ENCODE measurements around the gene DENND1A.

The DENND1A gene

GRCh38 chr9:123567013-123567412, 362.9 kb downstream of the DENND1A start:
- Histone ChIP-seq H3K9me2 (replicated peaks; ENCODE audit: insufficient read depth, low read length) (no peaks in the 10 kb centered on the region), H3K9me3 (ENCODE audit: insufficient read depth, low read length) (no peaks in the 10 kb centered on the region), H3F3A (ENCODE audit: insufficient read depth) (no peaks in the 10 kb centered on the region), H3K9ac (ENCODE audit: low read length) (no peak overlapping the region), H3K4me3 (ENCODE audit: insufficient read depth, low read length, poor library complexity, severe bottlenecking) (no peak overlapping the region), H3K4me2 (ENCODE audit: low read depth, low read length, poor library complexity, severe bottlenecking) (no peak overlapping the region), H3K27me3 (ENCODE audit: low read length) (no peaks in the 10 kb centered on the region), H3K79me2 (ENCODE audit: insufficient read depth, low read length) (no peaks in the 10 kb centered on the region), H2AFZ (ENCODE audit: low read depth, low read length, severe bottlenecking) (no peak overlapping the region), H3K36me3 (ENCODE audit: low read length) (no peaks in the 10 kb centered on the region), H4K20me1 (ENCODE audit: low read depth, low read length) (no peaks in the 10 kb centered on the region), H3K27ac (ENCODE audit: low read depth, low read length) (no peak overlapping the region)
- no peak for TF ChIP-seq CTCF (IDR thresholded peaks at IDR 0.05; ENCODE audit: insufficient read depth, low read length, poor library complexity, severe bottlenecking)
- TF ChIP-seq EZH2phosphoT487 (conservative IDR thresholded peaks at IDR 0.05; ENCODE audit: low read length): no peak

DNA sequence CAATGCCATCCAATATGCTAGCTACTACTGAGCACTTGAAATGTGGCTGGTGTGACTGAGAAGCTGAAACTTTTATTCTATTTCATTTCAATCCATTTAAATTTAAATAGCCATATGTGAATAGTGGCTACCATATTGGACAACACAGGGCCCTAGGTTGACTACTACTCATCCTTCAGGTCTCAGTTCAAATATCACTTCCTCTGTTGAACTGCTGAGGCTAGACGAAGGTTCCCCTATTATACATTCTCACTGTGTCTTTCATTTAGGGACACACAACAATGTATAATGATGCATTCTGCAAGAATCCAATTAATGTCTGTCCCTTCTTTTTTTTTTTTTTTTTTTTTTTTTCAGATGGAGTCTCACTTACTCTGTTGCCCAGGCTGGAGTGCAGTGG, 365.3 kb downstream of the DENND1A start:
- H3K79me2 ChIP-seq (ENCODE audit: insufficient read depth, low read length): no peaks in the 10 kb centered on the region
- H3K9me2 ChIP-seq (replicated peaks; ENCODE audit: insufficient read depth, low read length): no peaks in the 10 kb centered on the region
- H3K36me3 ChIP-seq (ENCODE audit: low read length): no peaks in the 10 kb centered on the region
- no peaks in the 10 kb centered on the region for H3F3A ChIP-seq (ENCODE audit: insufficient read depth)
- H4K20me1 ChIP-seq (ENCODE audit: low read depth, low read length): no peaks in the 10 kb centered on the region
- no peak overlapping the region for H3K27ac ChIP-seq (ENCODE audit: low read depth, low read length)
- no peaks in the 10 kb centered on the region for H3K27me3 ChIP-seq (ENCODE audit: low read length)
- H3K4me3 ChIP-seq (ENCODE audit: insufficient read depth, low read length, poor library complexity, severe bottlenecking): no peak overlapping the region
- no peak overlapping the region for H2AFZ ChIP-seq (ENCODE audit: low read depth, low read length, severe bottlenecking)
- no peak overlapping the region for H3K4me2 ChIP-seq (ENCODE audit: low read depth, low read length, poor library complexity, severe bottlenecking)
- H3K9ac ChIP-seq (ENCODE audit: low read length): no peak overlapping the region
- TF ChIP-seq CTCF (IDR thresholded peaks at IDR 0.05; ENCODE audit: insufficient read depth, low read length, poor library complexity, severe bottlenecking) (no peak), EZH2phosphoT487 (conservative IDR thresholded peaks at IDR 0.05; ENCODE audit: low read length) (no peak)
- no peaks in the 10 kb centered on the region for H3K9me3 ChIP-seq (ENCODE audit: insufficient read depth, low read length)

DNA sequence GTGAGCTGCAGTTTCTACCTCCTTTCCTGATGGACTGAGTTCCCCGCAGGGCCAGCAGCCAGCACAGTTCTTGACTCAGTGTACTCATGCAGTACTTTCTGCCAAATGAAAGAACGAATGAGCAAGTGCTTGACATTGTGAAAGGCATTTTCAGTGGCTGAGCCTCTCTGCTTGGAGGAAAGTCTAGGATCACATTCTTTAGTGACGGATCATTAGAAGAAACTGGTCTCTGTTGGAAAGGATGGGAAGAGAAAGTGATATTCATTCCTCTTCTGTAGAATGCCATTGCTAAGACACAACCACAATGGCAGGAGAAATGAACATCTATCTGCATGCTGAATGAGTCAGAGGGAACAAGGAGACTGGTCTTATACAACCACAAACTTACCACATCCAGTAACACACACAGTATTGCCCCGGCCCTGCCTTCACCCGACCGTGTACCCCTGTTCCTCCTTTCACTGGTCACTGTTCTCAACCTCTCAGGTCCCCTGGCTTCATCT, 367.0 kb downstream of the DENND1A start:
- H3F3A ChIP-seq (ENCODE audit: insufficient read depth): no peaks in the 10 kb centered on the region
- H3K27me3 ChIP-seq (ENCODE audit: low read length): no peaks in the 10 kb centered on the region
- no peaks in the 10 kb centered on the region for H3K36me3 ChIP-seq (ENCODE audit: low read length)
- no peaks in the 10 kb centered on the region for H3K9me3 ChIP-seq (ENCODE audit: insufficient read depth, low read length)
- no peak overlapping the region for H3K4me2 ChIP-seq (ENCODE audit: low read depth, low read length, poor library complexity, severe bottlenecking)
- H2AFZ ChIP-seq (ENCODE audit: low read depth, low read length, severe bottlenecking): no peak overlapping the region
- H3K79me2 ChIP-seq (ENCODE audit: insufficient read depth, low read length): no peaks in the 10 kb centered on the region
- TF ChIP-seq EZH2phosphoT487 (conservative IDR thresholded peaks at IDR 0.05; ENCODE audit: low read length) (no peak), CTCF (IDR thresholded peaks at IDR 0.05; ENCODE audit: insufficient read depth, low read length, poor library complexity, severe bottlenecking) (no peak)
- H3K9ac ChIP-seq (ENCODE audit: low read length): no peak overlapping the region
- H3K27ac ChIP-seq (ENCODE audit: low read depth, low read length): no peak overlapping the region
- no peaks in the 10 kb centered on the region for H4K20me1 ChIP-seq (ENCODE audit: low read depth, low read length)
- no peak overlapping the region for H3K4me3 ChIP-seq (ENCODE audit: insufficient read depth, low read length, poor library complexity, severe bottlenecking)
- H3K9me2 ChIP-seq (replicated peaks; ENCODE audit: insufficient read depth, low read length): no peaks in the 10 kb centered on the region

Measured in SU-DHL-6 (cell line).